BJ (cell line): ENCODE results near the gene CDCA7. TPM values are rescaled to one million over a fixed set of nuclear protein-coding genes. Genes with fewer than 3 reads are reported as not detected.

Source experiments
- CTCF ChIA-PET: fragments of 350-600 bp; formaldehyde crosslinking; extraction: SDS; loops from one replicate; lab custom pipeline; 2021; ENCODE audit warnings: antibody characterized with exemption, inconsistent platforms; lab: Yijun Ruan, JAX
- POLR2A ChIA-PET: fragments of 300-600 bp; sonication (Branson Sonifier 250); formaldehyde crosslinking; extraction: SDS; loops from one replicate; lab custom pipeline; 2021; ENCODE audit warnings: antibody characterized with exemption; lab: Charles Lee
- DNase-seq: peaks from one replicate; pipeline ENCODE4 v3.0.0-alpha.2; 2011; ENCODE audit warnings: low read depth
- H3K27me3 ChIP-seq: 2 replicates; pipeline ENCODE4 v1.6.0; 2011; ENCODE audit warnings: low read length; ENCODE audit not compliant: control insufficient read depth, insufficient read depth
- H3K36me3 ChIP-seq: 2 replicates; pipeline ENCODE4 v1.5.1; 2011; ENCODE audit warnings: low read length; ENCODE audit not compliant: control insufficient read depth, insufficient read depth
- H3K4me3 ChIP-seq: 2 replicates; pipeline ENCODE4 v1.5.1; 2011; ENCODE audit warnings: low read depth, mild to moderate bottlenecking, control low read depth, low read length
- CTCF ChIP-seq: IDR thresholded peaks from 2 replicates; pipeline ENCODE4 v1.5.1; 2011; ENCODE audit warnings: low read depth, mild to moderate bottlenecking, control low read depth, inconsistent platforms, low read length, moderate library complexity; ENCODE audit not compliant: insufficient read depth
- polyA plus RNA-seq: library from polyadenylated mRNA; depleted of rRNA; stranded (reverse); fragments of >200 nt; gene quantifications from 2 replicates; pipeline ENCODE4 v1.2.3, GENCODE V29; 2011

Gene CDCA7
- polyA plus RNA-seq, 1 experiment = 8.3 TPM

GRCh38 chr2:173400760-173401159, 46.1 kb downstream of the CDCA7 start:
- ChIA-PET CTCF (interaction anchor here (0.6 to 5.6 kb wide), 12 partner anchors 11 to 928 kb away, joined by 3 to 77 read pairs (median 3); no protein-coding TSS in a partner anchor), POLR2A (interaction anchor here (0.6 kb wide), 1 partner anchor 718 kb away, joined by 3 read pairs; no protein-coding TSS in a partner anchor)
- H3K36me3 ChIP-seq = no peaks in the 10 kb centered on the region
- no peak overlapping the region for H3K4me3 ChIP-seq
- 0 out of 2 replicates have a peak, but pooled peaks have one; percentile 19 for TF ChIP-seq CTCF
- no peak for DNase-seq
- H3K27me3 ChIP-seq = peaks cover 24% of the 10 kb centered on the region

- POLR2A ChIA-PET = no interaction called here
- CTCF ChIA-PET = interaction anchor here (0.6 to 5.6 kb wide), 31 partner anchors 10 to 940 kb away, joined by 3 to 77 read pairs (median 5); no protein-coding TSS in a partner anchor
- Histone ChIP-seq H3K36me3 (no peaks in the 10 kb centered on the region), H3K27me3 (peaks cover 24% of the 10 kb centered on the region), H3K4me3 (0 out of 2 replicates have a peak overlapping the region, but pooled peaks have one; percentile 10)
- no peak for DNase-seq
- no peak for TF ChIP-seq CTCF
These were observed 47.1 kb downstream of the CDCA7 start for GRCh38 chr2:173401716-173402326.

- no peaks in the 10 kb centered on the region for H3K36me3 ChIP-seq
- peak; percentile 90 for TF ChIP-seq CTCF
- peak; percentile 9 for DNase-seq
- ChIA-PET CTCF (interaction anchor here (0.6 to 5.6 kb wide), 40 partner anchors 9 to 940 kb away, joined by 3 to 77 read pairs (median 4); no protein-coding TSS in a partner anchor), POLR2A (no interaction called here)
- H3K27me3 ChIP-seq = peaks cover 24% of the 10 kb centered on the region
- 0 out of 2 replicates have a peak overlapping the region, but pooled peaks have one; percentile 0 for H3K4me3 ChIP-seq
These were observed 47.8 kb downstream of the CDCA7 start for GRCh38 chr2:173402405-173402974.

- Histone ChIP-seq H3K27me3 (peaks cover 17% of the 10 kb centered on the region), H3K4me3 (no peak overlapping the region), H3K36me3 (no peaks in the 10 kb centered on the region)
- TF ChIP-seq CTCF = no peak
- DNase-seq = no peak
- ChIA-PET POLR2A (no interaction called here), CTCF (interaction anchor here (1.1 to 5.6 kb wide), 2 partner anchors 44 to 163 kb away, joined by 4 to 77 read pairs; no protein-coding TSS in a partner anchor)
These were observed 50.4 kb downstream of the CDCA7 start for GRCh38 chr2:173404841-173405750.

GRCh38 chr2:173407176-173407575, 52.5 kb downstream of the CDCA7 start:
- POLR2A ChIA-PET = no interaction called here
- TF ChIP-seq CTCF = no peak
- Histone ChIP-seq H3K4me3 (no peak overlapping the region), H3K36me3 (no peaks in the 10 kb centered on the region), H3K27me3 (peaks cover 10% of the 10 kb centered on the region)
- DNase-seq = no peak
- CTCF ChIA-PET = interaction anchor here (0.6 to 1.7 kb wide), 3 partner anchors 161 to 934 kb away, joined by 4 to 10 read pairs (median 4); no protein-coding TSS in a partner anchor
